Measurements from ENCODE around the gene MINAR2.

The MINAR2 gene

DNA sequence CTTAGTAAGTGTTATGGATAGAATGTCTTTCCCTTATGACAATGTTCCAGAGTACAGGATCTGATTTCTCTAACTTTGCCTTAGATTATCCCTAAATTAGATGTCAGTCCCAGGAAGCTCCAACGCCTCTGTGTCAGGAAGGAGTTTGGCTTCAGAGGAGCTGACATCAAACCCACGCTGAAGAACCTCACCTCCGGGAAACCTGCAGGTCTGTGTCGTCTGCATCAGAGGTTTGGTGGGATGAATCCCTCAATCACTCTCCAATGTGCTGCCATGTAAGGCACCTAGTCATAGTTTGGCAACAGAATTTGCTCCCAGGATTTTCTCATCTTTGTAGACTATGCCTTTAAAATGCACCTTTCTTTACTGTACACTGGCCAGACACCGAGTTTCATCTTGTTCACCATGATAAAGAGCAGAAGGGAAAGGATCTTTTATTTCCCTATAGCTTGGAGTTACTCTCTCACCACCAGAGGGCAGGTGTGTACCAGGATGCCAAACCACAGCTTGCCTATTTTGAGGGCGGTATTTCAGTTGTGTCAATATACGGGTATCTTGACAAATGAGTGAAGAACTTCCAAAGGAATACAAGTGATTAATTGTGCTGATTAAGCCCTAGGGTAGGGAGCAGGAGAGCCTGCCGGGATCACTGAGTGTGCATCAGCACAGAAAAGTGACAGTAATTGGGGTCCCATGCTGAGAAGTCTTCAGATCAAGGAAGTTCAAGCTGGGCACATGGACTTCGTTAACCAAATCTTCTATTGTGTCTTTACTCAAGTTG lies 23.4 kb downstream of the MINAR2 start:
- no peak for DNase-seq (ENCODE audit: low read depth in 2 of 2)

DNA sequence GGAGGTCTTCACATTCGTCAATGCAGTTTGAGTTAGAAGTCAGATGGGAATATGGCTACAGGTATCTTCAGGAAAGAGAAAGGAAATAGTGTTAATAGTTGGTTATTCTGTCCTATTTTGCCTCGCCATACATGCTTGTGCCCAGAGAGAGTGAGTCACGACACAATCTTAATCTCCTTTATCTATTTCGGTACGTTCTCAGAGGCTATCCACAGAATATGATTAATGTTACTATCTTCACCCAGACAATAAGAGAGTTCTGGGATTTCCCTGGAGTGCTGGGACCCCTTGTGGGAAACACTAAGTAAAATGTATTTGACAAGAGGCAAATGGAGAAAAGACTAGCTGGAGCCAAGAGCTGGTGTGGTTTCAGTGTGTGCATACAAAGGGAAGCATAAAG lies 25.5 kb downstream of the MINAR2 start:
- DNase-seq (ENCODE audit: low read depth in 2 of 2) = no peak

DNA sequence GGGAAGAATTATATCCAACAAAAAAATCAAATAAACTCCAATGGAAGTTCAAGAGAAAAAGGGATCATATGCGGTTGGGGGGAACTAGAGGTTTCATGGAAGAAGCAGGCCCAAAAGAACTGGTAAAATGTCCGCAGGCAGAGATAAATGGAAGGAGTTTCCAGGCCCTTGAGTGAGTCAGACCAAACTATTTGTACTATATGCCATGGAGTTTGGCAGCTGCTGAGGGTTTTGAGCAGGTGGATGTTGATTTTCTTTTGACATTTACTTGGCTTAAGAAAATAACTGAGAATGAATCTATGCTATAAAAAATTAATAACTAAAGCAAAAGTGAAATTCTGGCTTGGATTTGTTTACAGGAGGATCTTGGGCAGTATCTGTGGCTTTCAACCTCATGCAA lies 33.7 kb downstream of the MINAR2 start:
- DNase-seq (ENCODE audit: low read depth in 2 of 2) = no peak

DNA sequence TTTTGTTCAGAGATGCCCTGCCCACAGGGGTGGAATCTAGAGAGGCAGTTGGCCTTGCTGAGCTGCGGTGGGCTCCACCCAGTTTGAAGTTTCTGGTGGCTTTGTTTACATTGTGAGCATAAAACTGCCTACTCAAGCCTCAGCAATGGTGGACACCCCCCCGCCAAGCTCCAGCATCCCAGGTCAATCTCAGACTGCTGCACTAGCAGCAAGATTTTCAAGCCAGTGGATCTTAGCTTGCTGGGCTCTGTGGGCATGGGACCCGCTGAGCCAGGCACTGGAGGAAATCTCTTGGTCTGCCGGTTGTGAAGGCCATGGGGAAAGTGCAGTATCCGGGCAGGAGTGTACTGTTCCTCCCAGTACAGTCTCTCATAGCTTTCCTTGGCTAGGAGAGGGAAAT lies 55.5 kb downstream of the MINAR2 start:
- DNase-seq (ENCODE audit: low read depth in 2 of 2) = no peak

DNA sequence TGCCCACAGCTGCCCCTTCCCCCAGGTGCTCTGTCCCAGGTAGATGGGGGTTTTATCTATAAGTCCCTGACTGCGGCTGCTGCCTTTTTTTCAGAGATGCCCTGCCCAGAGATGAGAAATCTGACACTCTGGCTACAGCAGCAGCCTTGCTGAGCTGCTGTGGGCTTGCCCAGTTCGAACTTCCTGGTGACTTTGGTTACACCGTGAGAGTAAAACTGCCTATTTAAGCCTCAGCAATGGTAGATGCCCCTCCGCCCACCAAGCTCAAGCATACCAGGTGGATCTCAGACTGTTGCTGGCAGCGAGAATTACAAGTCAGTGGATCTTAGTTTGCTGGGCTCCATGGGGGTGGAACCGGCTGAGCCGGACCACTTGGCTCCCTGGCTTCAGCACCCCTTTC lies 56.8 kb downstream of the MINAR2 start:
- no peak for DNase-seq (ENCODE audit: low read depth in 2 of 2)

DNA sequence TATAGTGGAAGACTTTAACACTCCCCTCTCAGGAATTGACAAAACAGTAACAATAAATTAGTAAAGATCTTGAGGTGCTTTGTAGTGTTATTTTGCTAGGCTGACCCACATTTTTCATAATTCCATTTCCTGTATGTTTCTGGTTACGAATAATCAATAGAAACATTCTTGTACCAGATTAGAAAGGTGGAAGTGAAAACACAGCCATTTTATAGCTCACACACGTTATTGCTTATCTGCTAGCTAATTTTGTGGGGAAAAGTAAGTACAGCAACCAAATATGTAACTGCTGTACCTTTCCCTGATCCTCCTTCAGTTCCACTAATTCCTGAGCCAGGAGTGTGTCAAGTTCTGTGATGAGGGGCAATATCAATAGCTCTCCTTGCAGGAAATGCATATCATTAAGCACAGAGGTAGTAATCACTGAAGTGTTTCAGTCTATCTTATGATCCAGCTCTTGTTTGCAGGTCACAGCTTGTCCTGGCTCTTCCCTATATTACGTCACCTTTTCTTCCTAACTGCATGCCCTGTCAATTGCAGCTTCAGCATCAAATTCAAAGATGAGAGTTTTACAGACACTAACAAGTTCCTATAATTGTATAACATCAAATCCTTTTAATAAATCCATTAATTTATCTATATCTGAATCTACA lies 59.4 kb downstream of the MINAR2 start:
- DNase-seq (ENCODE audit: low read depth in 2 of 2) = no peak
